ENCODE data around the gene APOL6.

The APOL6 gene

DNA sequence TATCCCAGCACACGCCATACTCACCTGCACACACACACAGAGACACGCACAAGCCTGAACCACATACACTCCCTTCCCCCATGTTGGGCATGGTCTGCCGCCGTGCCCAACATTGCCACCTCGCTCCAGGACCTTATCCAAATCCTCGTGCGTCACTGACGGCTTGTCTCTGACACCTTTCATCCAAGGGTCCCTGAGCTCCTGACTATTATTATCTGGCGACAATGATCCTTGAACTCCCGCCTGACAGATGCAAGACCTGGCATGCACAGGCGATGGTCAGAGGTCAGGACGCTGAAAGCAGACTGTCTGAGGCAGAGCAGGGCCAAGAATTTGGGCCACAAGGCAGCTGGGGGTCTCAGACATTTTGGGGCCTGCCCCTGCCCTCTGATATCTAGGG is 35.3 kb upstream of the APOL6 start:
- Histone ChIP-seq H3K27ac (replicated peaks) (no peak overlapping the region), H3K4me3 (replicated peaks; ENCODE audit: insufficient read depth, low read length) (no peak overlapping the region), H3K27me3 (ENCODE audit: insufficient read depth, poor library complexity, severe bottlenecking) (no peaks in the 10 kb centered on the region)
- TF ChIP-seq, protein P1, sequence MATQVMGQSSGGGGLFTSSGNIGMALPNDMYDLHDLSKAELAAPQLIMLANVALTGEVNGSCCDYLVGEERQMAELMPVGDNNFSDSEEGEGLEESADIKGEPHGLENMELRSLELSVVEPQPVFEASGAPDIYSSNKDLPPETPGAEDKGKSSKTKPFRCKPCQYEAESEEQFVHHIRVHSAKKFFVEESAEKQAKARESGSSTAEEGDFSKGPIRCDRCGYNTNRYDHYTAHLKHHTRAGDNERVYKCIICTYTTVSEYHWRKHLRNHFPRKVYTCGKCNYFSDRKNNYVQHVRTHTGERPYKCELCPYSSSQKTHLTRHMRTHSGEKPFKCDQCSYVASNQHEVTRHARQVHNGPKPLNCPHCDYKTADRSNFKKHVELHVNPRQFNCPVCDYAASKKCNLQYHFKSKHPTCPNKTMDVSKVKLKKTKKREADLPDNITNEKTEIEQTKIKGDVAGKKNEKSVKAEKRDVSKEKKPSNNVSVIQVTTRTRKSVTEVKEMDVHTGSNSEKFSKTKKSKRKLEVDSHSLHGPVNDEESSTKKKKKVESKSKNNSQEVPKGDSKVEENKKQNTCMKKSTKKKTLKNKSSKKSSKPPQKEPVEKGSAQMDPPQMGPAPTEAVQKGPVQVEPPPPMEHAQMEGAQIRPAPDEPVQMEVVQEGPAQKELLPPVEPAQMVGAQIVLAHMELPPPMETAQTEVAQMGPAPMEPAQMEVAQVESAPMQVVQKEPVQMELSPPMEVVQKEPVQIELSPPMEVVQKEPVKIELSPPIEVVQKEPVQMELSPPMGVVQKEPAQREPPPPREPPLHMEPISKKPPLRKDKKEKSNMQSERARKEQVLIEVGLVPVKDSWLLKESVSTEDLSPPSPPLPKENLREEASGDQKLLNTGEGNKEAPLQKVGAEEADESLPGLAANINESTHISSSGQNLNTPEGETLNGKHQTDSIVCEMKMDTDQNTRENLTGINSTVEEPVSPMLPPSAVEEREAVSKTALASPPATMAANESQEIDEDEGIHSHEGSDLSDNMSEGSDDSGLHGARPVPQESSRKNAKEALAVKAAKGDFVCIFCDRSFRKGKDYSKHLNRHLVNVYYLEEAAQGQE (IDR thresholded peaks at IDR 0.05; ENCODE audit: insufficient replicate concordance, low read depth) = no peak
- TF ChIP-seq, protein P2, sequence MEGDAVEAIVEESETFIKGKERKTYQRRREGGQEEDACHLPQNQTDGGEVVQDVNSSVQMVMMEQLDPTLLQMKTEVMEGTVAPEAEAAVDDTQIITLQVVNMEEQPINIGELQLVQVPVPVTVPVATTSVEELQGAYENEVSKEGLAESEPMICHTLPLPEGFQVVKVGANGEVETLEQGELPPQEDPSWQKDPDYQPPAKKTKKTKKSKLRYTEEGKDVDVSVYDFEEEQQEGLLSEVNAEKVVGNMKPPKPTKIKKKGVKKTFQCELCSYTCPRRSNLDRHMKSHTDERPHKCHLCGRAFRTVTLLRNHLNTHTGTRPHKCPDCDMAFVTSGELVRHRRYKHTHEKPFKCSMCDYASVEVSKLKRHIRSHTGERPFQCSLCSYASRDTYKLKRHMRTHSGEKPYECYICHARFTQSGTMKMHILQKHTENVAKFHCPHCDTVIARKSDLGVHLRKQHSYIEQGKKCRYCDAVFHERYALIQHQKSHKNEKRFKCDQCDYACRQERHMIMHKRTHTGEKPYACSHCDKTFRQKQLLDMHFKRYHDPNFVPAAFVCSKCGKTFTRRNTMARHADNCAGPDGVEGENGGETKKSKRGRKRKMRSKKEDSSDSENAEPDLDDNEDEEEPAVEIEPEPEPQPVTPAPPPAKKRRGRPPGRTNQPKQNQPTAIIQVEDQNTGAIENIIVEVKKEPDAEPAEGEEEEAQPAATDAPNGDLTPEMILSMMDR (IDR thresholded peaks at IDR 0.05; ENCODE audit: insufficient read depth, low read length) = no peak
- no peak for DNase-seq (ENCODE audit: low read depth in 1 of 2, low spot score in 1 of 2)

DNA sequence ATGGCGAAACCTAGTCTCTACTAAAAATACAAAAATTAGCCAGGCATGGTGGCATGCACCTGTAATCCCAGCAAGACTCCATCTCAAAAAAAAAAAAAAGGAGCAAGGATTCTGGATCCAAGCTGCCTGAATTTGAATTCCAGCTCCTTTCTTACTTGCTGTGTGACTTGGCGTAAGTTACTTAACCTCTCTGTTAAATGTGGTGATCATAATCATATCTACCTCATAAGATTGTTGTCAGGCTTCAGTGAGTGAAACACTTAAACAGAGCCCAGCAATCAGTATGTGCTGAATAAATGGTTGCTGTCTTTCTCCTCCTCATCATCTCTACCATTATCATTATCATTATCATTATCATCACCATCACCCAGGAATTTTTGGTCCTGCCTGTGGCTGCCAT is 33.8 kb upstream of the APOL6 start:
- Histone ChIP-seq H3K27ac (replicated peaks) (no peak overlapping the region), H3K27me3 (ENCODE audit: insufficient read depth, poor library complexity, severe bottlenecking) (no peaks in the 10 kb centered on the region), H3K4me3 (replicated peaks; ENCODE audit: insufficient read depth, low read length) (no peak overlapping the region)
- TF ChIP-seq GABPA (IDR thresholded peaks at IDR 0.05; ENCODE audit: low read depth) = no peak
- TF ChIP-seq, protein P1 (IDR thresholded peaks at IDR 0.05; ENCODE audit: insufficient replicate concordance, low read depth) = no peak
- no peak for TF ChIP-seq SPI1 (IDR thresholded peaks at IDR 0.05; ENCODE audit: borderline replicate concordance, low read depth)
- TF ChIP-seq POLR2AphosphoS5 (IDR thresholded peaks at IDR 0.05; ENCODE audit: low read depth) = no peak
- TF ChIP-seq, protein P2 (IDR thresholded peaks at IDR 0.05; ENCODE audit: insufficient read depth, low read length) = no peak
- no peak for DNase-seq (ENCODE audit: low read depth in 1 of 2, low spot score in 1 of 2)

DNA sequence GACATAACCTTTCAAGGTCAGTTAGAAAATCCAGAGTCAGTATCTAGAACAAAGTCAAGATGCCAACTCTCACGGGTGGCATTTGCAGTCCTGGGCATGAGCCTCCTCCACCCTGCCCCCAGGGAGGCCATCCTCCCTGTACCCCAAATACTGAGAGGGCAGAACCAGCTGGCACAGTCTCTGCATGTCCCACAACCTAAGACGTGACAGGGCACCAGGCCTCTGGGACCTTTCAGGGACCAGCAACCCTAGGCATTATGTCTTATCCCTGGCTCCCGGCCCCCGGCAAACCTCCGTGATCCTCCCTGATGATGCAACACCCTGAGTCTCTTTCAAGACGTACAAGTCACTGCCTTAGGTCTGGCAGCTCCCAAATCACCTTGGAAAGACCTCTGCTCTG is 33.1 kb upstream of the APOL6 start:
- Histone ChIP-seq H3K27ac (replicated peaks) (no peak overlapping the region), H3K4me3 (replicated peaks; ENCODE audit: insufficient read depth, low read length) (no peak overlapping the region), H3K27me3 (ENCODE audit: insufficient read depth, poor library complexity, severe bottlenecking) (no peaks in the 10 kb centered on the region)
- no peak for DNase-seq (ENCODE audit: low read depth in 1 of 2, low spot score in 1 of 2)
- TF ChIP-seq SPI1 (IDR thresholded peaks at IDR 0.05; ENCODE audit: borderline replicate concordance, low read depth) (no peak), POLR2AphosphoS5 (IDR thresholded peaks at IDR 0.05; ENCODE audit: low read depth) (no peak), GABPA (IDR thresholded peaks at IDR 0.05; ENCODE audit: low read depth) (no peak)
- TF ChIP-seq, protein P2 (IDR thresholded peaks at IDR 0.05; ENCODE audit: insufficient read depth, low read length) = no peak
- TF ChIP-seq, protein P1 (IDR thresholded peaks at IDR 0.05; ENCODE audit: insufficient replicate concordance, low read depth) = no peak

Measured in HL-60 (cell line).